BLaER1 treated with 17β-estradiol and CSF1 and Interleukin-3, amounts not matched to agents 10 nM and 100 nM (cell line): ENCODE data around the gene SIAH1.

Experiments
- H3K27ac ChIP-seq, 11 experiments: shearing (Covaris generic); formaldehyde crosslinking; 2 replicates each; pipeline ENCODE4 v1.8.1; 2022
- H3K27me3 ChIP-seq, 11 experiments: shearing (Covaris generic); formaldehyde crosslinking; 2 replicates each; pipeline ENCODE4 v1.8.1; 2022
- H3K36me3 ChIP-seq, 11 experiments: shearing (Covaris generic); formaldehyde crosslinking; 2 replicates each; pipeline ENCODE4 v1.8.1; 2022
- H3K4me1 ChIP-seq, 10 experiments: shearing (Covaris generic); formaldehyde crosslinking; 2 replicates each; pipeline ENCODE4 v1.8.1; 2022
- H3K4me2 ChIP-seq, 11 experiments: shearing (Covaris generic); formaldehyde crosslinking; 2 replicates each; pipeline ENCODE4 v1.8.1; 2022
- H3K4me3 ChIP-seq, 10 experiments: shearing (Covaris generic); formaldehyde crosslinking; 2 replicates each; pipeline ENCODE4 v1.8.1; 2022
- H3K9ac ChIP-seq, 11 experiments: shearing (Covaris generic); formaldehyde crosslinking; 2 replicates each; pipeline ENCODE4 v1.8.1; 2022
- H3K9me3 ChIP-seq, 11 experiments: shearing (Covaris generic); formaldehyde crosslinking; replicated peaks in 1 of 11; 2 replicates each; pipeline ENCODE4 v1.8.1; 2022
- H4K20me1 ChIP-seq, 11 experiments: shearing (Covaris generic); formaldehyde crosslinking; 2 replicates each; pipeline ENCODE4 v1.8.1; 2022
- Cebpa-rat ChIP-seq, 11 experiments: shearing (Covaris generic); IDR thresholded peaks; 2 replicates each; pipeline ENCODE4 v1.8.1; 2022

The SIAH1 gene

GRCh38 chr16:48347191-48347865 is 37.9 kb downstream of the SIAH1 start:
- TF ChIP-seq Cebpa-rat (IDR thresholded peaks at IDR 0.05), result no peak; a peak in 1 of 22 replicates
- no peak overlapping the region for H3K27ac ChIP-seq
- H3K4me1 ChIP-seq, result no peaks in the 10 kb centered on the region
- peaks cover 0 to 38% (median 5%) of the 10 kb centered on the region in 11 experiments; a peak in 7 of 22 replicates for H4K20me1 ChIP-seq
- H3K9ac ChIP-seq, result no peak overlapping the region
- H3K9me3 ChIP-seq, result no peaks in the 10 kb centered on the region
- H3K36me3 ChIP-seq, result peaks cover 68 to 94% (median 78%) of the 10 kb centered on the region in 11 experiments
- H3K27me3 ChIP-seq, result no peaks in the 10 kb centered on the region
- no peak overlapping the region for H3K4me3 ChIP-seq
- H3K4me2 ChIP-seq, result no peak overlapping the region

GRCh38 chr16:48342591-48342990 is 42.6 kb downstream of the SIAH1 start:
- no peaks in the 10 kb centered on the region for H3K9me3 ChIP-seq
- no peaks in the 10 kb centered on the region for H3K27me3 ChIP-seq
- H3K27ac ChIP-seq, result no peak overlapping the region
- peaks cover 65 to 94% (median 79%) of the 10 kb centered on the region in 11 experiments for H3K36me3 ChIP-seq
- no peak for TF ChIP-seq Cebpa-rat (IDR thresholded peaks at IDR 0.05)
- H3K4me2 ChIP-seq, result no peak overlapping the region
- peaks cover 0 to 29% (median 0%) of the 10 kb centered on the region in 11 experiments; a peak in 1 of 22 replicates for H4K20me1 ChIP-seq
- H3K4me1 ChIP-seq, result no peaks in the 10 kb centered on the region
- no peak overlapping the region for H3K4me3 ChIP-seq
- H3K9ac ChIP-seq, result no peak overlapping the region

DNA sequence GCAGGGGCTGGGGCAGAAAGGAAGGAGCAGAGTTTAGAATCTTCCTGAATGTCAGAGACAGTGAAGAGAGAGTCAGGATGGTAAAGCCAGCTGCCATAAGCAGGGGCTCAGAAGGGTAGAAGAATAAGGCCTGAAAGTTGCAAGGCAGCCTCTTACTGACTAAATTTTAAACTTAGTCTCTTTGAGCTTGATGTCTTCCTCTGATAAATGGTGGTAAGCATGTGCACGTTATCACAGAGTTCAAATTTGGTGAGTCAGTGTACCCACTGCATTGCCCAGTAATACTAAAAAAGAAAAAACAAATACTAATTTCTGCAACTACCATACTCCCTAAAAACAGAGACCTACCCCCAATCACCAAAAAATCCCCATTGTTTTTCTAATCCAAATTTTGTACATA is 45.2 kb downstream of the SIAH1 start:
- no peak for TF ChIP-seq Cebpa-rat (IDR thresholded peaks at IDR 0.05)
- no peak overlapping the region for H3K4me2 ChIP-seq
- peaks cover 0 to 18% (median 0%) of the 10 kb centered on the region in 11 experiments; a peak in 1 of 22 replicates for H4K20me1 ChIP-seq
- H3K27me3 ChIP-seq, result no peaks in the 10 kb centered on the region
- peaks cover 84 to 100% (median 91%) of the 10 kb centered on the region in 11 experiments for H3K36me3 ChIP-seq
- no peaks in the 10 kb centered on the region for H3K9me3 ChIP-seq
- no peak overlapping the region for H3K4me3 ChIP-seq
- no peak overlapping the region for H3K9ac ChIP-seq
- H3K4me1 ChIP-seq, result no peaks in the 10 kb centered on the region
- H3K27ac ChIP-seq, result no peak overlapping the region

DNA sequence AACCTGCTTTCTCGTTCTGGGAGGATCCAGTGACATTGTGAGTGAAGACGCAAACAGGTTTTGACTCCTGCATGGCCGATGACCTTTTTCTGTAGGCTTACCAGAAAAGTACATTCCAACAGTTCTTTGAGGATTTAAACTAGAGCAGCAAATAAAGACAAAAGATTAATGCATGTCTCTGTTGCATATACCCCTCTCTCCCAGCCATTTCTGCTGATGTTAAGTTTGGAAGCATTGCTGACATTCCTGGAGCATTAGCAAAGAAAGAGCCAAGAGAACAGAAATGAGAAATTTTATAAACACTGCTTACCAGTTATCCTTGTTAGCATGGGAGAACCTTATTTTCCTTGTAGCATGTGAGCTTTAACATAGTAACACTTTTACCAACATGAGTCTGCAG is 49.3 kb downstream of the SIAH1 start:
- peaks cover 0 to 3% (median 0%) of the 10 kb centered on the region in 11 experiments; a peak in 3 of 22 replicates for H4K20me1 ChIP-seq
- no peak overlapping the region for H3K27ac ChIP-seq
- no peak for TF ChIP-seq Cebpa-rat (IDR thresholded peaks at IDR 0.05)
- no peak overlapping the region for H3K9ac ChIP-seq
- no peaks in the 10 kb centered on the region for H3K9me3 ChIP-seq
- H3K36me3 ChIP-seq, result peaks cover 69 to 99% (median 87%) of the 10 kb centered on the region in 11 experiments
- no peaks in the 10 kb centered on the region for H3K27me3 ChIP-seq
- H3K4me3 ChIP-seq, result no peak overlapping the region
- peaks cover 0 to 5% (median 2%) of the 10 kb centered on the region in 10 experiments; a peak in 13 of 20 replicates for H3K4me1 ChIP-seq
- H3K4me2 ChIP-seq, result no peak overlapping the region

- Histone ChIP-seq H4K20me1 (peaks cover 0 to 17% (median 0%) of the 10 kb centered on the region in 11 experiments; a peak in 7 of 22 replicates), H3K36me3 (peaks cover 64 to 90% (median 78%) of the 10 kb centered on the region in 11 experiments), H3K4me1 (peaks cover 0 to 16% (median 10%) of the 10 kb centered on the region in 10 experiments; a peak in 13 of 20 replicates), H3K4me3 (no peak overlapping the region), H3K27ac (no peak overlapping the region), H3K9me3 (no peaks in the 10 kb centered on the region), H3K4me2 (no peak overlapping the region), H3K27me3 (no peaks in the 10 kb centered on the region), H3K9ac (no peak overlapping the region)
- no peak for TF ChIP-seq Cebpa-rat (IDR thresholded peaks at IDR 0.05)
These were observed 50.9 kb downstream of the SIAH1 start for GRCh38 chr16:48334325-48334724.

DNA sequence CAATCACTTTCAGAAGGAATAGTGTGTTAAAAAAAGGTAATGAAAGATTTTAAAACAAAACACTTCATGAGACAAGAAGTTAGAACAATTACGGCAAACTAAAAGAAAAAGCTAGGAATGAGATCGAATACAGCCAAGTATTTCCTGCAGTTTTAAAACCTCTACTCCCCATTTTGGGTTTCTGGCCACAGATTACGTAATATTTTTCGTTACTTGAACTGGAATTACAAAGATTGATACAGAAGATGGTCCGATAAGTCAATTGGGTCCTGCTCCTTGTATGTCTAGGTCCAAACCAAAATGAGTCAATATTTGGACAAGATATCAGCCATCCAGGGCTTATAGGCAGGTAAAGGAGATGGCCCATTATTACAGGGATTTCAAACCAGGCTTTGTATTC is 52.2 kb downstream of the SIAH1 start:
- no peaks in the 10 kb centered on the region for H3K27me3 ChIP-seq
- no peaks in the 10 kb centered on the region for H3K9me3 ChIP-seq
- no peak overlapping the region for H3K9ac ChIP-seq
- peaks cover 0 to 17% (median 0%) of the 10 kb centered on the region in 11 experiments; a peak in 7 of 22 replicates for H4K20me1 ChIP-seq
- peak in 6 of 11 experiments; percentile 17 to 69 (median 36); a peak in 7 of 22 replicates for TF ChIP-seq Cebpa-rat (IDR thresholded peaks at IDR 0.05)
- H3K4me1 ChIP-seq, result peaks cover 0 to 16% (median 10%) of the 10 kb centered on the region in 10 experiments; a peak in 13 of 20 replicates
- H3K36me3 ChIP-seq, result peaks cover 53 to 79% (median 70%) of the 10 kb centered on the region in 11 experiments
- no peak overlapping the region for H3K27ac ChIP-seq
- H3K4me3 ChIP-seq, result no peak overlapping the region
- H3K4me2 ChIP-seq, result no peak overlapping the region

- H3K9me3 ChIP-seq, result no peaks in the 10 kb centered on the region
- H3K36me3 ChIP-seq, result peaks cover 31 to 77% (median 50%) of the 10 kb centered on the region in 11 experiments
- H3K9ac ChIP-seq, result no peak overlapping the region
- peaks cover 0 to 17% (median 0%) of the 10 kb centered on the region in 11 experiments; a peak in 7 of 22 replicates for H4K20me1 ChIP-seq
- H3K4me2 ChIP-seq, result peak overlapping the region in 6 of 11 experiments; percentile 19 to 70 (median 48); a peak in 11 of 22 replicates
- no peaks in the 10 kb centered on the region for H3K27me3 ChIP-seq
- H3K4me1 ChIP-seq, result peaks cover 0 to 30% (median 19%) of the 10 kb centered on the region in 10 experiments; a peak in 14 of 20 replicates
- H3K4me3 ChIP-seq, result no peak overlapping the region
- H3K27ac ChIP-seq, result no peak overlapping the region
- TF ChIP-seq Cebpa-rat (IDR thresholded peaks at IDR 0.05), result no peak
These were observed 54.4 kb downstream of the SIAH1 start for GRCh38 chr16:48330841-48331192.

DNA sequence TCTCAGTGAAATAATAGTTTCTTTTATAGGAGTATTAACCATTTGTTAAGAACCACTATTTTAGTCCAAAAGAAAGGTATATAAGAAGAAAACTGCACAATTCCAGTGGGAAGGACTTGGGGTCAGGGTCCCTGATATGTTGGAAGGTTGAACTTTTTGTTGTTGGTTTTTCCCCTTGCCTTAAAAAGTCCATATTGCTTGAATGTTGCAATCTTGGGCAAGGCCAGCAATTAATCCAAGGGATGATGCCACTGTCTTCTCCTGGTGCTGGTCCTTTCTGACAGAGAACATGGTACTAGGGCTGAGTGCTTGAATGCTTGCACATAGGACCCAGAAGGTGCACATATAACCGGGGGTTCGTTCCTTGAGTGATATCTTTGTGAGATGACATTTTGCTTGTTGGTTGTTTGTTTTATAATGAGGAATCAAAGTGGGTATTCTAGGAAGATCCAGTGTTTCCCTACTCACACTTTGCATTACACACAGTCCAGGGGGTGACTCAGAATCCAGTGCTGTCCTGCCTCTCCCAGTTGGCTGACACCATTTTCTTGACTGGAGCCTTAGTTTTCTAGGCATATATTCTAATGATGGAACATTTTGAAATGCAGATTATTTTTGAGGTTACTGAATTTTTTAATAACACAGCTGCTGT is 54.9 kb downstream of the SIAH1 start:
- Histone ChIP-seq H3K9ac (no peak overlapping the region), H3K36me3 (peaks cover 27 to 77% (median 49%) of the 10 kb centered on the region in 11 experiments), H3K9me3 (no peaks in the 10 kb centered on the region), H3K4me1 (peaks cover 0 to 34% (median 19%) of the 10 kb centered on the region in 10 experiments; a peak in 14 of 20 replicates), H3K27me3 (no peaks in the 10 kb centered on the region), H3K4me2 (peak overlapping the region in 6 of 11 experiments; percentile 19 to 70 (median 48); a peak in 11 of 22 replicates), H4K20me1 (peaks cover 0 to 17% (median 0%) of the 10 kb centered on the region in 11 experiments; a peak in 7 of 22 replicates), H3K27ac (no peak overlapping the region), H3K4me3 (no peak overlapping the region)
- TF ChIP-seq Cebpa-rat (IDR thresholded peaks at IDR 0.05), result no peak

DNA sequence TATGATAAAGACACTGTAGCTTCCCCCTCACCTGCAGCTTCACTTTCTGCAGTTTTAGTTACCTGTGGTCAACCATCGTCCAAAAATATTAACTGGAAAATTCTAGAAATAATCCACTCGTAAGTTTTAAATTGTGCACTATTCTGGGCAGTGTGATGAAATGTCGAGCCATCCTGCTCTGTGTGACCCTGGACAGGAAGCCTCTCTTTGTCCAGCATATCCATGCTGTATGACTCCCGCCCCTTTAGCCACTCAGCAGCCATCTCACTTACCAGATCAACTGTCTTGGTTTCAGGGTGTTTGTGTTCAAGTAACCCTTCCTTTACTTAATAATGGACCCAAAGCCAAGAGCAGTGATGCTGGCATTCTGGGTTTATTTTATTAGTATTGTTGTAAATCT is 56.1 kb downstream of the SIAH1 start:
- Histone ChIP-seq H3K27ac (no peak overlapping the region), H3K4me2 (no peak overlapping the region), H3K36me3 (peaks cover 26 to 77% (median 44%) of the 10 kb centered on the region in 11 experiments), H4K20me1 (peaks cover 0 to 17% (median 0%) of the 10 kb centered on the region in 11 experiments; a peak in 7 of 22 replicates), H3K9ac (no peak overlapping the region), H3K4me1 (peaks cover 0 to 34% (median 19%) of the 10 kb centered on the region in 10 experiments; a peak in 14 of 20 replicates), H3K27me3 (no peaks in the 10 kb centered on the region), H3K4me3 (no peak overlapping the region), H3K9me3 (no peaks in the 10 kb centered on the region)
- no peak for TF ChIP-seq Cebpa-rat (IDR thresholded peaks at IDR 0.05)
